Common myeloid progenitor, CD34-positive (primary cell): ENCODE results near the gene ZNF581.

Source experiments
- CTCF ChIA-PET: fragments of 350-600 bp; sonication (Branson Sonifier 250); formaldehyde crosslinking; loops from one replicate; lab custom pipeline; 2021; ENCODE audit warnings: antibody characterized with exemption; lab: Charles Lee
- POLR2A ChIA-PET: fragments of 350-600 bp; sonication (Branson Sonifier 250); formaldehyde crosslinking; loops from one replicate; lab custom pipeline; 2021; ENCODE audit warnings: antibody characterized with exemption; lab: Charles Lee
- DNase-seq, 3 donors: peaks; one replicate each; pipeline versions ENCODE4 v3.0.0 to v3.0.0-alpha.2; 2013
- H3K27ac ChIP-seq, 2 experiments: 1 replicate in 1 of 2; 2 replicates in 1 of 2; pipeline ENCODE4 v1.7.0; 2013; ENCODE audit warnings: inconsistent platforms in 2 of 2, low read length in 2 of 2, mild to moderate bottlenecking in 2 of 2, low read depth in 1 of 2, moderate library complexity in 1 of 2; ENCODE audit not compliant: severe bottlenecking in 2 of 2, insufficient read depth in 1 of 2, poor library complexity in 1 of 2
- H3K27me3 ChIP-seq, 5 experiments: replicated peaks in 2 of 5; 1 replicate in 3 of 5; 2 replicates in 2 of 5; pipeline versions ENCODE4 v1.6.1 to v1.7.0; 2013; ENCODE audit warnings: low read length in 4 of 5, mild to moderate bottlenecking in 2 of 5, moderate library complexity in 2 of 5, inconsistent platforms in 1 of 5; ENCODE audit not compliant: insufficient read depth in 5 of 5, control insufficient read depth in 4 of 5
- H3K36me3 ChIP-seq, 4 experiments: 1 replicate in 2 of 4; 2 replicates in 2 of 4; pipeline versions ENCODE4 v1.6.1 to v1.7.0; 2013; ENCODE audit warnings: low read length in 3 of 4, control low read depth in 1 of 4, mild to moderate bottlenecking in 1 of 4; ENCODE audit not compliant: control insufficient read depth in 4 of 4, insufficient read depth in 4 of 4
- H3K4me1 ChIP-seq, 4 experiments: 1 replicate in 3 of 4; 2 replicates in 1 of 4; pipeline versions ENCODE4 v1.6.1 to v1.7.1; 2013; ENCODE audit warnings: low read length in 3 of 4, mild to moderate bottlenecking in 3 of 4, control low read depth in 1 of 4, inconsistent platforms in 1 of 4, moderate library complexity in 1 of 4; ENCODE audit not compliant: control insufficient read depth in 4 of 4, insufficient read depth in 4 of 4; ENCODE audit errors: control extremely low read depth in 1 of 4
- H3K4me3 ChIP-seq, 7 experiments: 1 replicate in 4 of 7; 2 replicates in 3 of 7; pipeline versions ENCODE4 v1.5.1 to v1.7.0; 2013; ENCODE audit warnings: mild to moderate bottlenecking in 7 of 7, low read length in 6 of 7, moderate library complexity in 6 of 7, inconsistent platforms in 2 of 7, low read depth in 2 of 7, control low read depth in 1 of 7; ENCODE audit not compliant: insufficient read depth in 4 of 7, control insufficient read depth in 1 of 7; ENCODE audit errors: extremely low read depth in 1 of 7
- H3K9me3 ChIP-seq, 5 experiments: 1 replicate in 4 of 5; 2 replicates in 1 of 5; pipeline versions ENCODE4 v1.6.1 to v1.7.1; 2013; ENCODE audit warnings: low read length in 4 of 5, mild to moderate bottlenecking in 2 of 5, inconsistent platforms in 1 of 5, low read depth in 1 of 5, moderate library complexity in 1 of 5; ENCODE audit not compliant: control insufficient read depth in 4 of 5, insufficient read depth in 2 of 5; ENCODE audit errors: control extremely low read depth in 1 of 5
- WGBS: methylation state at CpG from one replicate; pipeline ENCODE4 v1.1.5; 2013; ENCODE audit not compliant: insufficient coverage; 5-methylcytosine and 5-hydroxymethylcytosine counted together

The ZNF581 gene

DNA sequence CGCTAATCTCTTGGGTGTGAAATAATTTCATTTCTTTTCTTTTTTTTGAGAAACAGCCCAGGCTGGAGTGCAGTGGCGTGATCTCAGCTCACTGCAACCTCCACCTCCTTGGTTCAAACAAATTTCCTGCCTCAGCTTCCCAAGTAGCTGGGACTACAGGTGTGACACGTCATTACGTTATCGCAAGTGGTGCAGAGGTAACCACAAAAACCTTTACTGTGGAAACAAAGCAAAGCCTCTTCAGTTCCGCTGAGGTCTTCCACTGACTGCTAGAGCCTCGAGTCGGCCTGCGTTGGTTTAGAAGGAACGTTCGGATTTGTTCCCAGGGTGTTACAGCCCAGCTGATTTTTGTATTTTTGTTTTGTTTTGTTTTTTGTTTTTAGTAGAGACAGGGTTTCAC is 17.1 kb upstream of the ZNF581 start:
- ChIA-PET CTCF (interaction anchor here (0.7 to 7.5 kb wide), 10 partner anchors 8 to 486 kb away, joined by 3 to 53 read pairs (median 6); partner anchors contain the start of gene ZNF865), POLR2A (interaction anchor here (0.7 kb wide), 2 partner anchors 14 to 42 kb away, joined by 3 read pairs; no protein-coding TSS in a partner anchor)
- WGBS, result 99% methylated on average over 11 of the region's 11 CpGs
- H3K9me3 ChIP-seq, result no peaks in the 10 kb centered on the region
- H3K4me3 ChIP-seq, result no peak overlapping the region
- DNase-seq, result no peak
- peaks cover 0 to 6% (median under 1%) of the 10 kb centered on the region in 4 experiments for H3K36me3 ChIP-seq
- no peaks in the 10 kb centered on the region for H3K27me3 ChIP-seq
- H3K27ac ChIP-seq, result no peak overlapping the region
- H3K4me1 ChIP-seq, result peaks cover 0 to 13% (median 6%) of the 10 kb centered on the region in 4 experiments

DNA sequence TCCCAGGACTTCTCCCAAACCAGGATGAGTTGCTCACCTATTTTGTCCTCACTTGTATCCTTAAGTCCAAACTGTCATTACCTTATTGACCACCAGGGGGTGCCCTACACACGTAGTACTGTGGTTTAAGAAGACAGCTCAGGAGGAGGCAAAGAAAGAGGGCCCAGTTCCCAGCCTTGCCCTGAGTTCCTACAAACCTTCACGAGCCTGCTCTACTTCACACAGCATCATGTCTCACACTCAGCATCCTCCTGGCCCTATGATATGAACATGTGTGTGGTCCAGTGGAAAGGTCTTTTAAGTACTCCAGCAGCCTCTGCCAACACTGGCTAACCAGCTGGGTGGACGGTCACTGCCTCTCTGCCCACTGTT is 11.0 kb upstream of the ZNF581 start:
- DNase-seq, result peak; percentile 96 to 99 (median 97)
- H3K27ac ChIP-seq, result no peak overlapping the region
- 100% methylated on average over 1 of the region's 3 CpGs for WGBS
- H3K27me3 ChIP-seq, result no peaks in the 10 kb centered on the region
- POLR2A ChIA-PET, result no interaction called here
- CTCF ChIA-PET, result interaction anchor here (1.0 to 12.5 kb wide), 19 partner anchors 7 to 452 kb away, joined by 3 to 128 read pairs (median 9); partner anchors contain the start of genes CCDC106, FIZ1, SYT5 and ZNF524
- H3K4me1 ChIP-seq, result peaks cover 5 to 36% (median 27%) of the 10 kb centered on the region in 4 experiments
- no peaks in the 10 kb centered on the region for H3K36me3 ChIP-seq
- no peak overlapping the region for H3K4me3 ChIP-seq
- H3K9me3 ChIP-seq, result no peaks in the 10 kb centered on the region

GRCh38 chr19:55633861-55634260 is 9.6 kb upstream of the ZNF581 start:
- Histone ChIP-seq H3K4me1 (peaks cover 5 to 36% (median 27%) of the 10 kb centered on the region in 4 experiments), H3K27me3 (no peaks in the 10 kb centered on the region), H3K4me3 (peak overlapping the region in 2 of 7 experiments; percentile 90 to 99), H3K27ac (peak overlapping the region in 1 of 2 experiments; percentile 99), H3K36me3 (peaks cover 0 to 3% (median 0%) of the 10 kb centered on the region in 4 experiments), H3K9me3 (no peaks in the 10 kb centered on the region)
- 81% methylated on average over 6 of the region's 8 CpGs for WGBS
- DNase-seq, result peak in 2 of 3 donors; percentile 74 to 81
- CTCF ChIA-PET, result interaction anchor here (0.8 to 12.5 kb wide), 16 partner anchors 8 to 454 kb away, joined by 3 to 128 read pairs (median 8); partner anchors contain the start of genes CCDC106, FIZ1, SYT5 and ZNF524
- POLR2A ChIA-PET, result interaction anchor here (1.2 kb wide), 1 partner anchor 13 kb away, joined by 4 read pairs; the partner anchor contains the start of gene CCDC106

DNA sequence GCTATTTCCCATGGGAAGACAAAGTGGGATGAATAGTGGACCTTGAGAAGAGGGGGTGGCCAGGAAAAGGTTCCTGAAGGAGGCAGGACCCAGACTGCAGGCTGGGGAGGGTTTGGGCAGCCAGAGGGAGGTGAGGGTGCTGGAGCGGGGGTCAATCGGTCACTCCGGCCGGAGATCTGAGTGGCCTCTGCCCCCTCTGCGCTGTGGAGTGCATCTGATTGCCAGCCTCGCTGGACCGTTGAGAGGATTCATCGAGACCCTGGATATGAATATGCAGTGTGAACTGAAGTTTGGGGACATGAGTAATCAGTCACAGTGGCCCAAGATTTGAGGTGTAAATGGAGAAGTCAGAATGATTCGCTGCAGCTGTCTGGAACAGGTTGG is 8.1 kb upstream of the ZNF581 start:
- peak overlapping the region; percentile 75 to 100 (median 90) for H3K4me3 ChIP-seq
- H3K27me3 ChIP-seq, result no peaks in the 10 kb centered on the region
- H3K4me1 ChIP-seq, result peaks cover 5 to 47% (median 36%) of the 10 kb centered on the region in 4 experiments
- WGBS, result 6% methylated on average over 9 of the region's 9 CpGs
- peak in 2 of 3 donors; percentile 72 to 79 for DNase-seq
- ChIA-PET CTCF (interaction anchor here (1.0 to 12.5 kb wide), 4 partner anchors 9 to 121 kb away, joined by 4 to 128 read pairs (median 53); partner anchors contain the start of genes CCDC106, ZNF581 and ZNF784), POLR2A (interaction anchor here (0.6 kb wide), 1 partner anchor 35 kb away, joined by 5 read pairs; the partner anchor contains the start of gene ZNF524)
- H3K9me3 ChIP-seq, result no peaks in the 10 kb centered on the region
- H3K27ac ChIP-seq, result peak overlapping the region; percentile 95 to 99
- peaks cover 0 to 3% (median 0%) of the 10 kb centered on the region in 4 experiments for H3K36me3 ChIP-seq

DNA sequence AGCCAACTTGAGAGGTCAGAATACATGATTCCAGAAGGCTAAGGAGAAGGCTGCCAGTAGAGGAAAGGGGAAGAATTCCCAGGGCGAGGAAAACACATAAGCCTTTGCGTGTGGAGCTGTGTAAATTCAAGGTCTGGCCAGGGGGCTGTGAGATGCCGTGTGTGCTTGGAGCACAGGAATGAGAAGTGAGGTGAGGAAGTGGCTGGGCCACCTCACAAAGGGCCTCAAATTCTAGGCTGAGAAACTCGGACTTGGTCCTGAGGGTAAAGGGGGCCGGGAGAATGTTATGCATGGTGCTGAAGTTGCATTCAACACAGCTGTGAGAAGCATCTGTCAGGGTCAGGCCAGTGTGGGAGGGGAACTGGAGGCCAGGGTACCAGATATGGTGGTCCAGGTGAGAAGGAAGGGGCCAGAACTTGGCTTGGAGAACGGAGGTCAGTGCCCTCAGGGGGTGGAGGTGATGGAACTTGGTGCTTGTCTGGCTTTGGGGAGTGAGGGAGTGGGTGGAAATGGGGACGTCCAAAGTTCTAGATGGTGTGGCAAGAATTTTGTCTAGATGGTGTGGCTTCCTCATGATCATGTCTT is 7.5 kb upstream of the ZNF581 start:
- H3K27me3 ChIP-seq, result no peaks in the 10 kb centered on the region
- peaks cover 0 to 3% (median 0%) of the 10 kb centered on the region in 4 experiments for H3K36me3 ChIP-seq
- H3K4me1 ChIP-seq, result peaks cover 5 to 51% (median 40%) of the 10 kb centered on the region in 4 experiments
- ChIA-PET CTCF (interaction anchor here (1.3 to 12.5 kb wide), 5 partner anchors 10 to 121 kb away, joined by 5 to 128 read pairs (median 53); partner anchors contain the start of genes CCDC106, ZNF581 and ZNF784), POLR2A (interaction anchor here (1.2 kb wide), 1 partner anchor 12 kb away, joined by 4 read pairs; the partner anchor contains the start of gene CCDC106)
- H3K9me3 ChIP-seq, result no peaks in the 10 kb centered on the region
- WGBS, result 59% methylated on average over 5 of the region's 7 CpGs
- H3K27ac ChIP-seq, result peak overlapping the region; percentile 95 to 99
- no peak for DNase-seq
- peak overlapping the region; percentile 75 to 100 (median 90) for H3K4me3 ChIP-seq

DNA sequence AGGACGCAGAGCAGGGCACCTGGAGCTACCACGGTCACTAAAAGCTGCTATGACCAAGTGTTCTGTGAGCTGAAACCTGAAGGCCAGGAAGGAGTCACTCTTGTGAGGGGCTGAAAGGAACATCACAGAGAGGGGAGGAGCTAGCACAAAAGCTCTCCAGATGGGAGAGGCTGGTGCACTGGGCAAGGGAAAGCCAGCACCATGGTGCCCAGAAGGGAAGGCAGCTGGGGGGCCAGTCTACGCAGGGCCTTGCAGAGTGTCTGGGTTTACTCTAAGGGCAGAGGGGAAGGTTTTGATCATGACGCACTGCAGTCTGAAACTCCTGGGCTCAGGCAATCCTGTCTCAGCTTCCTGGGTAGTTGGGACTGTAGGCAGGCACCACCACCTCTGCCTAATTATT is 6.7 kb upstream of the ZNF581 start:
- Histone ChIP-seq H3K9me3 (no peaks in the 10 kb centered on the region), H3K4me1 (peaks cover 5 to 56% (median 46%) of the 10 kb centered on the region in 4 experiments), H3K4me3 (no peak overlapping the region), H3K27ac (peak overlapping the region in 1 of 2 experiments; percentile 15), H3K27me3 (no peaks in the 10 kb centered on the region), H3K36me3 (peaks cover 0 to 3% (median 0%) of the 10 kb centered on the region in 4 experiments)
- DNase-seq, result no peak
- ChIA-PET CTCF (interaction anchor here (0.5 to 12.5 kb wide), 6 partner anchors 9 to 121 kb away, joined by 3 to 128 read pairs (median 6); partner anchors contain the start of genes CCDC106, ZNF581 and ZNF784), POLR2A (interaction anchor here (1.2 kb wide), 1 partner anchor 11 kb away, joined by 4 read pairs; the partner anchor contains the start of gene CCDC106)
- whole genome bisulfite sequencing, result 97% methylated on average over 3 of the region's 4 CpGs
